Ectodermal cell (in vitro differentiated cells): ENCODE results near the gene TMEM222.

Source experiments
- H3K27ac ChIP-seq: 2 replicates; pipeline ENCODE4 v1.7.0; 2013; ENCODE audit warnings: mild to moderate bottlenecking, low read depth, low read length; ENCODE audit not compliant: insufficient read depth, poor library complexity, severe bottlenecking
- H3K27me3 ChIP-seq: 2 replicates; pipeline ENCODE4 v1.7.0; 2013; ENCODE audit warnings: mild to moderate bottlenecking, low read length; ENCODE audit not compliant: insufficient read depth, control insufficient read depth, poor library complexity, severe bottlenecking
- H3K36me3 ChIP-seq: one replicate; pipeline ENCODE4 v1.7.0; 2013; ENCODE audit warnings: low read length; ENCODE audit not compliant: control insufficient read depth, insufficient read depth
- H3K4me1 ChIP-seq: one replicate; pipeline ENCODE4 v1.7.0; 2013; ENCODE audit warnings: low read length; ENCODE audit not compliant: control insufficient read depth, insufficient read depth
- H3K4me3 ChIP-seq: 2 replicates; pipeline ENCODE4 v1.7.0; 2013; ENCODE audit warnings: low read depth, low read length, control low read depth; ENCODE audit not compliant: insufficient read depth
- H3K9me3 ChIP-seq: 2 replicates; pipeline ENCODE4 v1.7.0; 2013; ENCODE audit warnings: mild to moderate bottlenecking, low read length, moderate library complexity; ENCODE audit not compliant: control insufficient read depth
- WGBS, 2 experiments: methylation state at CpG; one replicate each; pipeline ENCODE4 v1.1.7; 2013; ENCODE audit warnings: missing lambda C conversion rate in 2 of 2; 5-methylcytosine and 5-hydroxymethylcytosine counted together

The TMEM222 gene

DNA sequence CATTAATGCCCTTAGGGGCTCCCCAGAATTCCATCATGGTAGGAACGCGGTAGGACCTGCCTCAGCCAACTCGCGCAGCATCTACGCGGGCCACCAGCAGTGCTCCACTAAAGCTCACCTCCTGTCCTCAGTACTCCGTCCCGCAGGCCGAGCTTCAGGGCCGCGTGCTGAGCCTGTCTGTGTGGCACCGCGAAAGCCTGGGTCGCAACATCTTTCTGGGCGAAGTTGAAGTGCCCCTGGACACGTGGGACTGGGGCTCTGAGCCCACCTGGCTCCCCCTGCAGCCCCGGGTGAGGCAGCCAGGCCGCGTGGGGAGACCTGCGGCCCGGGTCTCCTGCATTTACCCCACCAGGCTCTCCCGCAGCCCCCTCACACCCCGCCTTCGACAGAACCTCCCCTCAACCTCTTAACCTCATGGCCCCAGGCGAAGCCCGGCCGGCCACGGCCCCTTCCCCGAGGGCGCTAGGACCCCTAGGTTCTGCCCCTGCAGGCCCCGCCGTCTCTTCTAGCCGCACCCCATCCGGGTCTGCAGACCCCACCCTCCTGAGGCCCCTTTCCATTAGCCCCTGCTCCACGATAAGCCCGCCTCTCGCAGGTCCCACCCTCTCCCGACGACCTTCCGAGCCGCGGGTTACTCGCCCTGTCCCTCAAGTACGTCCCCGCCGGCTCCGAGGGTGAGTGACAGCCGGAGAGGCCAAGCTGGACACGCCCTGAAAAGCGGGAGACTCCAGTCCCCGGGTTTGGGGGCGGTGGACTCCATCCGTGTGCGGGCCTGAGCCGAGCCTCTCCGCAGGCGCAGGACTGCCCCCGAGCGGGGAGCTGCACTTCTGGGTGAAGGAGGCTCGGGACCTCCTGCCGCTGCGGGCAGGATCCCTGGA, 28.9 kb downstream of the TMEM222 start:
- Histone ChIP-seq H3K27me3 (peaks cover 16% of the 10 kb centered on the region), H3K4me1 (peaks cover 6% of the 10 kb centered on the region), H3K36me3 (peaks cover 3% of the 10 kb centered on the region), H3K27ac (peak overlapping the region; percentile 58), H3K9me3 (no peaks in the 10 kb centered on the region), H3K4me3 (peak overlapping the region; percentile 54)
- WGBS, 2 experiments, result 9 to 10% methylated on average over 62 of the region's 62 CpGs

DNA sequence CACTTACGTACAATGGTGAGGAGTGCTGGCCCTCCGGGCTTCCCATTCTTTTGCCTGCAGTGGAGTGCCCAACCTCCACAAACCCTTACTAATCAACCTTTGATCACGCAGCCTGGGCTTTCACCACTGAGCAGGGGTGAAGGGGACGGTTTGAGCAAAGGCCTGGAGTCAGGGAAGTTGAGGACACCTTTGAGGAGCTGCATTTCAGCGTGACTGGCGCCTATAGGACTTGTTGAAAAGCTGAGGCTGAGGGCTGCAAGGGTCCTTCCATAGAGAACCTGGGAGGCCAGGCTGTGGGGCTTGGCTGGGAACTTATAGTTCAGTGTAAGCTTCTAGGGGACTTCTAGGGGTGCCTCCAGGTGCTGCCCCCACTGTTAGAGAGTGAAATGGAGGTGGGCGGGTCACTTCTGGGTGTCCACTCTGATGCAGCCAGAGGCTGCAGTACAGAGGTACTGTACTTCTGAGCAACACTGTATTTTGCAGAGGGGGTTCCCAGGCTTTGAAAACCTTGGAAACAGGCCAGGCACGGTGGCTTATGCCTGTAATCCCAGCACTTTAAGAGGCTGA, 29.7 kb downstream of the TMEM222 start:
- peak overlapping the region; percentile 58 for H3K27ac ChIP-seq
- H3K36me3 ChIP-seq, result no peaks in the 10 kb centered on the region
- no peaks in the 10 kb centered on the region for H3K9me3 ChIP-seq
- H3K4me1 ChIP-seq, result peaks cover 10% of the 10 kb centered on the region
- H3K27me3 ChIP-seq, result peaks cover 16% of the 10 kb centered on the region
- H3K4me3 ChIP-seq, result peak overlapping the region; percentile 54
- 21 to 23% methylated on average over 8 of the region's 8 CpGs for WGBS, 2 experiments

DNA sequence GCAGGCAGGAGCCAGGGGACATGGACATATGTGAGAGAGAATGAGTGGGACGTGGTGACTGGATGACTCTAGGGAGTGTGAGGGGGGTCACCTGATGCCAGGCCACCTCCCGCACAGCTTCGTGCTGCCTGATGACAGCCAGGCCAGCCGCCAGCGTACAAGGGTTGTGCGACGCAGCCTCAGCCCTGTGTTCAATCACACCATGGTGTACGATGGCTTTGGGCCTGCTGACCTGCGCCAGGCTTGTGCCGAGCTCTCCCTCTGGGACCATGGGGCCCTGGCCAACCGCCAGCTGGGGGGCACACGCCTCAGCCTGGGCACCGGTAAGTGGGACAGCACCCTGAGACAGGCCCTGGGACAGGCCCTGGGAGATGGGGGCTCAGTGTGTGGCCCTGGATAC, 31.2 kb downstream of the TMEM222 start:
- peaks cover 10% of the 10 kb centered on the region for H3K4me1 ChIP-seq
- 94 to 96% methylated on average over 13 of the region's 13 CpGs for WGBS, 2 experiments
- peaks cover 22% of the 10 kb centered on the region for H3K27me3 ChIP-seq
- no peaks in the 10 kb centered on the region for H3K9me3 ChIP-seq
- no peak overlapping the region for H3K4me3 ChIP-seq
- H3K36me3 ChIP-seq, result no peaks in the 10 kb centered on the region
- no peak overlapping the region for H3K27ac ChIP-seq

DNA sequence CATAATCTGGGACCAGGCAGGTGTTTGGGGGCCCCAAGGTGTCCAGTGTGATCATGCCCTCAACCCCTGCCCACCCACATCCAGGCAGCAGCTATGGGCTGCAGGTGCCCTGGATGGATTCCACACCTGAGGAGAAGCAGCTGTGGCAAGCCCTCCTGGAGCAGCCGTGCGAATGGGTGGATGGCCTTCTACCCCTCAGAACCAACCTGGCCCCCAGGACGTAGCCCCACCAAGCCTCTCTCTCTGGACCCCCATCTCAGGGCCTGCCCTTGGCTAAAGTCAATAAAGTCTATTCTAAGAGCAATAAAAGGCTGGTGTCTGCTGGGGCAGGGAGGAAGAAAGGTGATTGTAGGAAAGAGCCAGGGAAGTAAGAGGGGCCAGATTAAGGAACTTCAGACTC, 31.7 kb downstream of the TMEM222 start:
- Histone ChIP-seq H3K27me3 (peaks cover 27% of the 10 kb centered on the region), H3K9me3 (no peaks in the 10 kb centered on the region), H3K4me3 (no peak overlapping the region), H3K27ac (no peak overlapping the region), H3K4me1 (peaks cover 9% of the 10 kb centered on the region), H3K36me3 (no peaks in the 10 kb centered on the region)
- 93 to 94% methylated on average over 3 of the region's 3 CpGs for WGBS, 2 experiments

DNA sequence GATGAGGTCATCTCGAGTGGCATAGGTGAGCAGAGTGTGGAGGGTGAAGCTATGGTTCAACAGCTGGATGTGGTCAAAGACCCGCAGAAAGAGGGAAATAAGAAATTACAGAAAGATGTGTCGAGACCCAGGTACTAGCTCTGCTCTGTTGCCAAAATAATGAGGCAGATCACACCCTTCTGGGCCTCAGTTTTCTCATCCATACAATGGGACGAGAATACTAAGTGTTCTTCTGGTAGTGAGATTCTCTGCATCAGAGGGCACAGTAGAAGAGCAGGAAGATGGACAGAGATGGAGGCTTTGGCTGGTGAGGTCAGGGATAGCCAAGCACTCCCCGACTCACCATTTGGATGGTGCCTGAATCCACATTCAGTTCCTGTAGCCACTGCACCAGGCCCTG, 33.7 kb downstream of the TMEM222 start:
- Histone ChIP-seq H3K36me3 (no peaks in the 10 kb centered on the region), H3K27ac (no peak overlapping the region), H3K4me3 (no peak overlapping the region), H3K27me3 (peaks cover 34% of the 10 kb centered on the region), H3K9me3 (no peaks in the 10 kb centered on the region), H3K4me1 (peaks cover 4% of the 10 kb centered on the region)
- WGBS, 2 experiments, result 94 to 96% methylated on average over 5 of the region's 5 CpGs

DNA sequence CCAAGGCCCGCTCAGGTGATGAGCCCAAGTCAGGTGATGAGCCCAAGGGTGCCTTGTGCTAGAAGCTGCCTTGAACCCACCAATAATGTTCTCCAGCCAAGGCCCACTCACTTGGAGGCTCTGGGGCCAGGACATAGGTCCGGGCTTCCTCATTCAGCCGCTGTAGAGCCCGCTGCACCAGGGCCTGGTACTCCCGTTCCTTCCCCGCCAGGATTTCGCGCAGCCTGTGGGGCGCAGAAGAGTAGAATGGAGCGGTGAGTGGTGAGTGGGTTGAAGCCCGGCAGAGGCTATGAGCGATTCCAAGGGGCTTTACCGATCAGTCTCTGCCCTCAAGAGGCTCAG, 34.3 kb downstream of the TMEM222 start:
- Histone ChIP-seq H3K4me3 (no peak overlapping the region), H3K36me3 (no peaks in the 10 kb centered on the region), H3K27me3 (peaks cover 37% of the 10 kb centered on the region), H3K9me3 (no peaks in the 10 kb centered on the region), H3K27ac (no peak overlapping the region), H3K4me1 (peaks cover 8% of the 10 kb centered on the region)
- WGBS, 2 experiments, result 94 to 96% methylated on average over 13 of the region's 13 CpGs

DNA sequence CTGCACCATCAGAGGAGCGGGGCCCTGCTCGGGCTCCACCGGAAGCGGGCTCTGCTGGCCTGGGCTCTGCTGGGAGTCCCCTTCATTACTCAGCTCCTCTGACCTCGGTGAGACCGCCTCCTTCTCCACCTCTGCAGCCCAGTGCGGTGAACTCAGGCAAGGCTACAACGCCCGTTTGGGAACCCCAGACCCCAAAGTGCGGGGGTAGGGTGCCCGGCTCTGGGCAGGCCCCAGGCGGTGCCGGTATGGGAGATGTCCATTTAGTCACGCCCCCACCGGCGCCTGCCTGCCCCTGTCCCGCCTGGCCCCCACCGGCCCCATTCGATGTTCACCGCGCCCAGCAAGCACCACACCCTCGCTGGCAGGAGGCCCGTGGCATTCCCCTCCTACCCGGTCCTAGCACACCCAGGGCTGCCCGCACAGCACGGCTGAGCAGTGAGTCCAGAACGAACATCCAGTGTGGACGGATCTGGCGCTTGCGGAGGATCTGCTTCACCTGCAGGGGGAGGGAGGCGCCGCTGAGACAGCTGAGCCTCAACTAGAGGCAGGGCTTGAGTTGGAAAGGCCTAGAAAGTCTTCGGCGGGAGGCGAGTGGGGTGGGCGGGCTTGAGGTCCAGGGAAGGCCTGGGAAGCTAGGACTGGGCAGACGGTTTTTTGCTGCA, 34.8 kb downstream of the TMEM222 start:
- no peaks in the 10 kb centered on the region for H3K36me3 ChIP-seq

DNA sequence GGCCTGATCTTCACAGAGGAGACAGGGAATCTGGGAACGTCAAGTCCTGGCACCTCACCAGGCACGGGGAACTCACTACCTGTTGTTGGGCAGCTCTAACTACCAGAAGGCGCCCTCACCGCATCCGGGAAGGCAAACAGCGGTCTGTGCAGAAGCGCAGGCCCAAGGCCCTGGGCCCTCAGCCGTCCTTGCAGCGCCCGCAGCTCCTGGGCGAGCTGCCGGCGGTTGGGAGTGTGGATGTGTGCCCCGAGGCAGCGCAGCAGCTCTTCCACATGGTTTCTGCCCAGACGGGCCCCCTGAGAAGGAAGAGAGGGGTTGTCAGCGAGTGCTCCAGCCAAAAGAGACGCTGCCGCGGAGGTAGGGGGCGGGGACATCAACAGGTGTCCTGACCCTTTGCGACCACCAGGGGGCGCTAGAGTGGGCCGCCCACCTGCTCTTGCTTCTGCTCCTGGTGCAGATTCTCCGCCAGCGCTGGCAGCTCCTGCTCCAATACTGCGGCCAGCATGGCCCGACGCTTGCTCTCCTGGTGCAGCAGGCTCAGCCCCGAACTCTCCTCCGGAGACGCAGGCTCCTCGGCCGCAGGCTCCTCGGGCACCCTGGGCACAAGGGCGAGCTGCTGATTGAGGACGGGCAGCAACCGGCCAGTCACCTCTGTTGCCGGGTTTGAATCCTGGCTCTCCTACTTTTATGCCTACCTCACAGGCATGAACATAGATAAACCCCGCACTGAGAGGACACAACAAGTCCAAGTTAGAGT, 35.5 kb downstream of the TMEM222 start:
- peaks cover 43% of the 10 kb centered on the region for H3K27me3 ChIP-seq
- no peaks in the 10 kb centered on the region for H3K9me3 ChIP-seq
- no peaks in the 10 kb centered on the region for H3K36me3 ChIP-seq
- peaks cover 8% of the 10 kb centered on the region for H3K4me1 ChIP-seq
- WGBS, 2 experiments, result 34 to 35% methylated on average over 40 of the region's 40 CpGs
- H3K4me3 ChIP-seq, result no peak overlapping the region
- H3K27ac ChIP-seq, result no peak overlapping the region

More for the DNA sequence above, 34.8 kb downstream of the TMEM222 start:
- Histone ChIP-seq H3K27ac (no peak overlapping the region), H3K4me3 (no peak overlapping the region), H3K9me3 (no peaks in the 10 kb centered on the region), H3K4me1 (peaks cover 8% of the 10 kb centered on the region), H3K27me3 (peaks cover 42% of the 10 kb centered on the region)
- 91% methylated on average over 37 of the region's 37 CpGs for WGBS, 2 experiments

DNA sequence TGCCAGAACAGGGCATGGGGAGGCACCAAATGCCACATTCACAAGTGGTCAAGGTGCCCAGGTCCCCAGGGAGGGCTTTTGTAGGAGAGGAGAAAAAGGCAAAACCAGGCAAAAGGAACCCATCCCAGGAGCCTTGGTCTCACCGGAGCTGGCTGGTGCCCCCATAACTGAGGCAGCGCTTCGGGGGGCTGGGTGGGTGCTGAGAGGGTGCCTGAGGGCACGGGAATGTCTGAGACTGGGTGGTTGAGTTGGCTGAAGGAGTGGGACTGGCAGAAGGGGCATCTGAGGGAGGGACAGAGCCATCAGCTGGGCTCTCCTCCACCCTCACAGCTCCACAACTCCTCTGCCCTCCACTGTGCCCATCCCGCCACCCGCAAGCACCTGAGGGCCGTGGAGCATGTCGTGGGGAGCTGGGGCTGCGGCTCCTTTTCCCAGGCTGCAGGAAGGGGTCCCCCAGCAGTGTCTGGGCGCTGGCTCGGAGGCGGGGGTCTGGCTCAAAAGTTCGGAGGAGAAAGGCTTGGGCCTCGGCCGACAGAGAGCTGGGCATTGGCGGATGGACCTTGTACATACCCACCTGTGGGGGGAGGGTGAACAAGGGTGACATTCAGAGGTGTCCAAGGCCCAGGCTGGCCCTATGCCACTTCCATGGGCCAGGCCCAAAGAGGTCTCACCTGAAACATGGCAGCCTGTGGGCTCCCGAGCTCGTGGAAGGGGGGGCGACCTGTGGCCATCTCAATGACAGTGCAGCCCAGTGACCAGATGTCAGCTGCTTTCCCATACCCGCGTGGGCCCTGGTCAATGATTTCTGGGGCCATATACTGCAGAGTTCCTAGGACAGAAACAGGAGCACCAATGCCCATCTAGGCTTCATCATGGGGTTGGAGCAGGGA, 36.3 kb downstream of the TMEM222 start:
- H3K4me3 ChIP-seq, result no peak overlapping the region
- WGBS, 2 experiments, result 94 to 96% methylated on average over 21 of the region's 21 CpGs
- no peak overlapping the region for H3K27ac ChIP-seq
- peaks cover 8% of the 10 kb centered on the region for H3K4me1 ChIP-seq
- no peaks in the 10 kb centered on the region for H3K9me3 ChIP-seq
- H3K27me3 ChIP-seq, result peaks cover 43% of the 10 kb centered on the region
- no peaks in the 10 kb centered on the region for H3K36me3 ChIP-seq
